NCI-H1930 (cell line): ENCODE data around the gene ZNF777.

Experiments used
- DNase-seq, 2 experiments: peaks; one replicate each; lab custom pipeline; 2025; lab: John Stamatoyannopoulos, UW

ZNF777 gene

DNA sequence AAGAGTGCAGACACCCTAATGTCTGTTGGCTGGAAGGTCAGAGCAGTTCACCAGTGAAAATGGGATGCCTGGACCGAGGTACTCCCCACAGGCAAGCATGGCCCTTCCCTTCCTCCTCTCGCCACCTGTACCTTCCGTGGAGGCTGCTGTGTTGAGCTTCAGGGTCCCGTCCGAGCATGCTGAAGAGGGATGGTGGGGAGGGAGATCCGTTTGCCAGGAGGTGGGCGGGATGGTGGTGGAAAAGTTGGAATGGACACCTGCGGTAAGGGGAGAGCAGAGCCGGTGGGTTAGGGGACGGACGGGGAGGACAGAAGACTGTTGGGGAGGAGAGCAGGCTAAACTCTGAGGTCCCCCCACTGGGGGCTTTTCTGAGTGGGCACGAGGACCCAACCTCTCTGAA lies 15.9 kb upstream of the ZNF777 start:
- no peak for DNase-seq

DNA sequence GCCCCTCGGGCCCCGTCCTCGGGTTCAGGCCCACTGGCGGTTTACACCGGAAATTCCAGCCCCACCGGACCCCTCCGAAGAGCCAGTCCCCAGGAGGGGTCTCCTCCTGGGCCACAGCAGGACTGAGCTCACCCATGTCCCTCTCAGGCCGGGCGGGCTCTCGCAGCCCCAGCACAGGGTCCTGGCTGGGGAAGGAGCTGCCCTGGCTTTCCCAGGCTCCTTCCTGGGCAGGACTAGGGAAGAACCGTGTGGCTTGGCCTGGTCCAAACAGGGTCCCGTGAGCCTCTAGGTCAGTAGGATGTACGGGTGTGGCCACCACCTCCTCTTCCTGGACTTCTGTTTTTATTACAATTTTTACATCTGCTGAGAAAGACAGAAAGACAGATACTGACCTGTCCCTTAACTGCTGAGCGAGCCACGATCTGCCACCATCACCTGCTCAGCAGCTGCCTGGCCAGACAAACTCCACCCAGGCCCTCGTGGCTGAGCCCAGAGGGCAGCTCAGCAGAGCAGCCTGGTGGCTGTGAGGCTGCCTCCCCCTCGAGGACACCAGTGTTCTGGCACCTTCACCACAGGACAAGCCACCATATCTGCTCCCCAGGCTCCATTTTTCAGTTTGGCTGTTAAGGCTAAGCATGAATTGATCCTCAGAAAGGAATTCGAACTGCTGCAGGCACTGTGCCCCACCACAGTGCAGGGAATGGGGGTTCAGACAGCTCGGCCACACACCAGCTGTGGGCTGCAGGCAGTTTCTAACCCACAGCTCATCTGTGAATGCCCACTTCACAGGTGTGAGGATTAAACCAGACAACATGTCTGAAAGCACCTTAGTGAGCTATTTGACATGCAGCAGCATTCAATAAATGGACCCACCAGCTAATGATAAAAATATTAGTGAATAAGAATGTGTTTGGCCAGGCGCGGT lies 14.5 kb upstream of the ZNF777 start:
- no peak for DNase-seq

DNA sequence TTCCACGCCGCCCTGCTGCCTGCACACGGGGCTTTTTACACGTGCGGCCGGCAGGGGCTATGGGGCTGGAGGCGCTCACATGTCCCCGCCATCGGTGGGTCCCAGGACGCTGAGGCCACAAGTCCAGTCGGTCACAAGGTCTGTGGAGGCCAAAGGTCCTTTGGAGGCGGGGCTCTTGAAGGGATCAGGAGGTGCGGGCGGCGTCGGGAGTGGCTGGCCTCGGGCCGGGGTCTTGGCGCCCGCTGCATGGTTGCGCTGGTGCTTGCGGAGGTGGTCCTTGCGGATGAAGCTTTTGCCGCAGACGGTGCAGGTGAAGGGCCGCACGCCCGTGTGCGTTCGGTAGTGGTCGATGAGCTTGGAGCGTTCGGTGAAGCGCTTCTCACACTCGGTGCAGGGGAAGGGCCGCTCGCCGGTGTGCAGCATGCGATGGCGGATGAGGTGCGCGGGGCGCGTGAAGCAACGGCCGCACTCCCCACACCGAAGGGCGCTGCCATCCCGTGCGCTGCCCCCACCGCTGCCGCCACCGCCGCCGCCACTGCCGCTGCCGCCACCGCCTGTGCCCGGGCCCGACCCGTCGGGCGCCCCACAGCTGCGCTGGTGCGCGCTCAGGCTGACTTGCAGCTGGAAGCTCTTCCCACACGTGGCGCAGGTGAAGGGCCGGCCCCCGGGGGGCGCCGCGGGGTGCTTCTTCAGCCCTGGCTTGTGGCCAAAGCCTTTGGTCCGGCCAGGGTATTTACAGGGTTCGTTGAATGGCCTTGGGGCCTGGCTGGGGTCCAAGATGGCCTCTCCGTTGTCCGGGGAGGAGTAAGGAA lies 13.7 kb upstream of the ZNF777 start:
- DNase-seq: no peak

DNA sequence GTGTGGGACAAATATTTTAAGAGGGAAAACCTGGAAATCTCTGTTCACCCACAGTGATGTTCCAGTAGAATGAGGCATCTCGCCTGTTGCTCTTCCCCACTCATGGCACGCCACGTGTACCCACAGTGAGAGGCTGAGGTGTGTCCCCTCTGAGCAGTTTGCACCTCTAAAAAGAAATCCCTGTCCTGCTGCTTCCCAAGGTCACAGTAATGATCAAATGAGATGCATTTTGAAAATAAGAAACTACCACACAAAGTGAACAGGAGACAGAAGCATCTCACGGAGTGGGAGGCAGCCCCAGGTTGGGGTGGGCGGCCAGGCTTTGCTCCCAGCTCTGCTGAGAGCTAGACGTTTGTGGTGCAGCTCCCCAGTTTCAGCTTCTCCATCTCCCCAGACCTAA lies 12.4 kb upstream of the ZNF777 start:
- no peak for DNase-seq

DNA sequence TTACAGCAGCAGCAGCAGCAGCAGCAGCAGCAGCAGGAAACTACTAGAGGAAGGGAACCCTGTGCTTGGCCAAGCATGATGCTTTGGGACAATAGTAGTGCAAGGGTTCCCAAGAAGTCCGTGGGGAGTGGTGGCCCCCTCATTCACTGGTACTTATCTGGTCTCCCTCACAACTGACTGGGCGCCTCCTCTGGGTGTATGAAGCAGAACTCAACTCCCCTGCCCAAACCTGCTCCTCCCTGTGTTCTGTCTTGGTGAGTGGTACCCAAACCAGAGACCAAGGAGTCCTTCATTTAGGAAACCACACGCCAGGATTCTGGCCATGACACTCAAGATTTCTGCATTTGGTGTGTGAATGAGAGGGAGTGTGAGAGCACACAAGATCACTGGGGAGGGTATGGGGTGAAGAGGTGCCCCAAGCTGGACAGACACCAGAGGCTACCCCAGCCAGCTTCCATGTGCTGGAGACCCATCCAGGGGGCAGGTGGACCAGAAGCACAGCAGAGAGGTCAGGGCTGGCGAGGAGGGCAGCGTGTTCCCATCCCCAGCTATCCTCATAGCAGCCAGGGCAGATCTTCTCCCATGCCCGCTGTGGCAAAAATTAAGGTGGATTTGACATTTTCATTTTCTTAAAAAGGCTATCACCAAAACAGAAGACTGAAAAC lies 10.6 kb upstream of the ZNF777 start:
- no peak for DNase-seq

DNA sequence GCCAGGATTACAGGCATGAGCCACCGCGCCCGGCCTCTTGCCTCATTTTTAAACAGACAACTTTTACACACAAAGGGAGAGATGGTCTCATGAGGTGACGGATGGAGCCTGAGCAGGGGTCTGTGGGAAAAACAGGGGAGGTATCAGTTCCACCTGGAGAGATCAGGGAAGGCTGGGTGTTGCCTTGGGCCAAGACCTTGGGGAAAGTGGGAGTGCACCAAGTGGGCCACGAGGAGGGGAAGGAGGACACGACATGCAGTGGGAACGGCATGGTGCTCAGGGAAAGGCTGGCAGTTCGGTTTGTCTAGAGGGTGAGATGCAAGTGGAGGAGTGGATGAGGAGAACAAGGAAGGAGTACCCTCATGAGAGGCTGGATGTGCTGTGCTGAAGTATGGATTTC lies 8.9 kb upstream of the ZNF777 start:
- DNase-seq: no peak

DNA sequence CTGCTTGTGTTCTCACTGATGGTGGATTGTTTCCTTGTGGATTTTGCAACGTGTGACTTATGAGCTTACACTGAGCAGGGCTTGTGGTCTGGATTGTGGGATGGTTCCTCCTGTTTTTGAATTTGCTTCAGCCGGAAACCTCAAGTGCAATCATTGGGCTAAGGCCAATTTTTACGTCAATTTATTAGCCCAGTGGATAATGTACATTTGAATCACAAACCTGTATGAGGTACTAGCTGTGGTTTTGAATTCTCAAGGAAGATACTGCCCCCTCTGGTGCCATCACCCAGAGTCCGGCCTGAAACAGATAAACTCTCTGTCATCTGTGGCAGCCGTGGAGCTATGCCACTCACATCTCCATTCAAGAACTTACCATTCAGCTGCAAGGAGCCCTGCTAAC lies 7.3 kb upstream of the ZNF777 start:
- no peak for DNase-seq

DNA sequence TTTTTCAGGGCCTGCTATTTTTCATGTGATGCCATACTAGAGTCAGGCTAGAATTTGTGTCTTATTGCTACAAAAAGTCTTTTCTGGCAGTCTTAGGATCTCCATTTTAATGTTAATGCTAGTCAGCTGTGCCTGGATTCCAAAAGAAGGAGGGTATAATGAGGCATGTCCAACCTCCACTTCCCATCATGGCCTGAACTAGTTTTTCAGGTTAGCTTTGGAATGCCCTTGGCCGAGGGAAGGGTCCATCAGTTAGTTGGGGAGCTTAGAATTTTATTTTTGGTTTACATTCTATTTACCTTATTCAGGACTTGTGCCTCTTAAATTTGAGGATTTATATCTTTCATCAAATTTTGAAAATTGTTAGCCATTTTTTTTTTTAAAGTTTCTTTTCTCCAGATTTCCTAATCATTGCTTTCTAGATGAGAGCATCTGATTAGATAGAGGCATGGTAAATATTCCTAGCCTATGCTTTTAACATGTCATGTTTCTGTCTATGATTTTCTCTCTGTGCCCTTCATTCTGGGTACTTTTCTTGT lies 6.5 kb upstream of the ZNF777 start:
- no peak for DNase-seq

DNA sequence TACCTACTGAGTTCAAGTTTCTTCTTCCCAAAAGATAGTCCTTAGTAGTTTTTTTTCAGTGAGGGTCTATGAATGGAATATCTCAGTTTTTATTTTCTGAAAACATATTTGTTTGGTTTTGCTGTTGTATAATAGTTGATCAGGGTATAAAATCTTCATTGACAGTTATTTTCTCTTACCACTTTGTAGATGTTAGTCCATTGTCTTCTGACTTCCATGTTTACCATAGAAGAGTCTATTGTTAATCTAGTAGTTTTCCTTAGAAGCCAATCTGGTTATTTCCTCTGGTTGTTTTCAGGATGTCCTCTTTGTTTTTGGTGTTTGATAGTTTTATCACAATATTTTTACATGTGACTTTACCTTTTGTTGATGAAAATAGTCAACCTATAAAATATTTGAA lies 5.5 kb upstream of the ZNF777 start:
- DNase-seq: no peak

DNA sequence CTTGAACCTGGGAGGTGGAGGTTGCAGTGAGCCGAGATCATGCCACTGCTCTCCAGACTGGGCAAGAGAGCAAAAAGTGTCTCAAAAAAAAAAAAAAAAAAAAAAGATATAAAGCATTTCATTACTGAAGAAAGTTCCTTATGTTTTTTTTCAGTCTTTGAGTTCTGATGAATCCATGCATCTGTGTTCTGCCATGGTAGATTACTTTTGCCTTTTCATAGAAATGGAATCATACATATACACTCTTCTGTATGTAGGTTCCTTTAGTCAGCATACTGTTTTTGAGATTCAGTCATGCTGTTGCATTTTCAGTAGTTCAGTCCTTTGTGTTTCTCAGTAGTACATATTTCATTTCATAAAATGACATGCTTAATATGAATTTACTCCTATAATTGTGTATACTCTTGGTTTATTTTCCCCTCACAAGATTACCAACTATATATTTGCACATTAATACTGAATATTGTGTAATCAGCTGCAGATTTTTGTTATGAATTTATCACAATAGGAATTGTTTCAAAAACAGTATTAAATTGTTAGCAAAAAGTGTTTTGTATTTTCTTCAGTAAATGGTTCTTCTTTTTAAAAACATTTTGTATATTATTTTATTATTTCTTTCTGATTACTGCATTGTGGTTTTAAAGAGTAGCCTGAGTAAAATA lies 2.8 kb upstream of the ZNF777 start:
- DNase-seq: no peak

DNA sequence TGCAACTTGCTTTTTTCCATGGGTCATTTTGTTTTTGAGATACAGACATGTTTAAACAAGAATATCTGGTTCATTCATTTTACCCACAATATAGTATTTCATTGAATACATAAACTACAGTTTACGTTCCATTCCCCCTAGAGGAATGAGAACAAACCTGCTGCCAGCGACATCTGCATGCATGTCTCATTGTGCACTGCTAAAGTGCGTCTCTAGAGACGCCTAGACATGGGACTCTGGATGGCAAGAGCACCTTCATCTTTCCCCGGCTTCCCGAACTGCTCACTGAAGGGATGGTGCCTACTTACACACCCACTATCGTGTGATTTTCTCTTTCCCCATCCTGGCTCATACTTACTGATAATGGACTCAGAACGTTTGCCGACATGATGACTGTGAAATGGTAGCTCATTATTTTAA lies 1.2 kb upstream of the ZNF777 start:
- DNase-seq: no peak

DNA sequence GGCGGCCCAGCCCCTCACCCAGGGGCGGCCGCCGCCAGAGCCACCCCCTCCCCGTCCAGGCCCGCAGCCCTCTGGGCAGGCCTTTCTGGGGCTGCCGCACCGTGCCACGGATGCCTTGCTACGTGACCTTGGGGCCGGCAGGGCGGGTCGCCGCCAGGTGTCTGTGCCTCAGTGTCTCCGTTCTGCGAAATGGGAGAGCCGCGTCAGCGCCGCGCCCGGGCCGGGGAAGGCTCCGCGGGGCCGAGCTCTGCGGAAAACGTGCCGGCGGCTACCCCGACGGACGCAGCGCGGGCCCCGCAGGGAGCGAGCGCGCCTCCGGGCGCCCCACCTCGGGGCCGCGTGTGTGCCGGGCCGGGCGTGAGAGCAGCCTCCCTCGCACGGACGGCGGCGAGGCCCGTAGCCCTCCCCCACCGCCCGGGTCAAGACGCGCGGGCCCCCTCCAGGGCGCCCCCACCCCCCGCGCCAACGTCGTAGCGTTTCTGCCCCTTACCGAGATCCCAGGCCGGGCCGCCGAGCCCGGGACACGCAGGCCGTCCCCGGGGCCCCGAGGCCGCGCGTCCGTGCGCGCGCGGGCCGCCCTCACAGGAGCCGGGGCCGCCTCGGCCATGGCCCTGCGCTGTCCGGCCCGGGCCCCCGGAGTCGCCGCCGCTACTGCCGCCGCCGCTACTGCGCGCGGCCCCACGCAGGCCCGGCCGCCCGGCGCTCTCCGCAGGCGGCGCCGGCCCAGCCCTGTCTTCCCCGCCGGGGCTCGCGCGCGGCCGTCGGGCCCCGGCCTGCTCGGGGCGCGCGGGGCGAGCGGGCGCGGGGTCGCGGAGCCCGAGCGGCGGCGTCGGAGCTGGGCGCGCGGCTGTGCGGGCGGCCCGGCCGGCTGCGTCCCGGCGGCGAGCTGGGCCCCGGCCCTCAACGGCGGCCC lies 1.1 kb downstream of the ZNF777 start:
- DNase-seq: no peak

DNA sequence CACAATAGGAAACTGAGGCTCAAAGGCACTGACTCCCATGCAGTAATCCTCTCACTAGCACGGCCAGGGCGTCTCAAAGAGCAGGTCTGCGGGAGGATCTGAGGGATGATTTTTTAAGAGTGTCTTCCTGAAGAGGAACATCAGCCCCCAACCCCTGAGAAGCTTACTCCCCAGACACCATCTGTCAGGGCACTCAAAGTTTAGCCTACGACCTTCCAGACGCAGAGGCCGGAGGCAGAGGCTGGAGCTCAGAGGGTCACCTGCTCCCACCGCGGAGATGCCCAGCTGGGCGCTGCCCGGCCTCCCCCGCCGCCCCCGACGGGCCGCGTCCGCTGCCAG lies 1.7 kb downstream of the ZNF777 start:
- no peak for DNase-seq

DNA sequence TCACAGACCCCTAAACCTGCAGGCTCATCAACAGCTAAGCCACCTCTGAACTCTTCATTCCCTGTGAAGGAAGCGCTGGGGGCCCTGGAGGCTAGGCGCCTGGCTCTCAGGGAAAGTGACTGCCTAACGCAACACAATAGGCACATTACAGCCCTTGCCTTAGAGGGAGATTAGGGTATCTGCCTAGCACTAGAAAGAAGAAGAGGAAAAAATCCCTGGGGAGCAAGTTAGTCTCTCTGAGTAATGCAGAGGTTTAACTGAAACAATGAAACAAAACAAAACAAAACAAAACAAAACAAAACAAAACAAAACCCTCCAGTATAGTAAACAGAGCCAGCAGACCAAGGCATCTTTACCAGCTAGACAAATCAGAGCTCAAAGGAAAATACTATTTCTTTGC lies 2.6 kb downstream of the ZNF777 start:
- no peak for DNase-seq

DNA sequence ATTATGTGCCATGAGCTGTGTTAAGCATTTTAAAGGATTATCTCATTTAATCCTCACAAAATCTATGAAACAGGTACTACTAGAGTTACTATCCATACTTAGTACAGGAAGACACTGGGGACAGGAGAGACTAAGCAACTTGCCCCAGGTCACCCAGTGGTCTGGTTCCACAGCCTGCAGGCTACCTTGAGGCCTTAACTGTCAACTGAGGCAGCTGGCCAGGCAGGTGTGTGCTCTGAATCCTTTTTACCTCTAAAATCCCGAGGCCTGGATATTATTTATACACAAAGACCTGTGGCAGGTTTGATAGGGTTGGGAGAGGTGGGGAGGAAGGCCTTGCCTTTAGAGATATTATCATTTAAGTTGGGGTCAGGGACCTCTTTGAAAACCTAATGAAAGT lies 3.1 kb downstream of the ZNF777 start:
- DNase-seq: no peak

DNA sequence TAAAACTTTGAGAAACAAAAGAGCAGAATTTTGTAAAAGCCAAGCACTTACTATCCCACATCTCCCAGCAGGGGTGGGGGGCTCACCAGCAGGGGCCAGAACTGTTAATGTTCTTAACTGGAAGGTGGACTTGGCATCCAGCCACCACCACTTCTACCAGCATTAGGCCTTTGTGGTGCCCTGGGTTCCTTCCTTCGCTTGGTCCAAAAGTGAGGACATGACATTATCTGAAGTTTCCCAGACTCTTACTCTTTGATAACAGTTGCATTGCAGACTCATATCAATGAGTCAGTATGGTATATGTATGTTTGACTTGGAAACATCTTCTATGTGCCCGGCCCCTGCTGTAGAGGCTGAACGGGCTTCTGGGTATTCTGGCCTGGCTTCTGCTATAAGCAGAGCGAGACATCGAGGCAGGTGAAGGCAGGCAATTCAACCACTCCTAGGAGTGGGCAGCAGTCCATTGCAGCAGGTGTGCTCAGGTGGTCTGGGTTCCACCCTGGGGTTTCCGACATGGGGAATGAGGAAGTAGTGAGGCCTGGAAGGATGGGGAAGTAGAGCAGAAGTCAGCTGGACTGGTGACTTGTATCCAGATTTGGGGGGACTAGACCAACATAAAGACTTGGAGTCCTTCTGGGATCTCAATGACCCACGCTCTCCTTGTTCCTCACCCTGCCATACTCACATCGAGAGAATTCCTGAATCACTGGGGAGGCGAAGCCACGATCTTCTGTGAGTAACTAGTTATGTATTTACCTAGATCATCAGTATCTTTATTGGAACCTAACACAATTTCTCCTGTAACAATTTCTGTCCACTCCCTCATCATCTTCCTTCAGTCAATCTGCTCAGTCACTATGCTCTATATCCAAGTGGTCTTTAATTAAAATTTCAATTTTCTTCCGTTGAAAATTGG lies 4.1 kb downstream of the ZNF777 start:
- DNase-seq: no peak

DNA sequence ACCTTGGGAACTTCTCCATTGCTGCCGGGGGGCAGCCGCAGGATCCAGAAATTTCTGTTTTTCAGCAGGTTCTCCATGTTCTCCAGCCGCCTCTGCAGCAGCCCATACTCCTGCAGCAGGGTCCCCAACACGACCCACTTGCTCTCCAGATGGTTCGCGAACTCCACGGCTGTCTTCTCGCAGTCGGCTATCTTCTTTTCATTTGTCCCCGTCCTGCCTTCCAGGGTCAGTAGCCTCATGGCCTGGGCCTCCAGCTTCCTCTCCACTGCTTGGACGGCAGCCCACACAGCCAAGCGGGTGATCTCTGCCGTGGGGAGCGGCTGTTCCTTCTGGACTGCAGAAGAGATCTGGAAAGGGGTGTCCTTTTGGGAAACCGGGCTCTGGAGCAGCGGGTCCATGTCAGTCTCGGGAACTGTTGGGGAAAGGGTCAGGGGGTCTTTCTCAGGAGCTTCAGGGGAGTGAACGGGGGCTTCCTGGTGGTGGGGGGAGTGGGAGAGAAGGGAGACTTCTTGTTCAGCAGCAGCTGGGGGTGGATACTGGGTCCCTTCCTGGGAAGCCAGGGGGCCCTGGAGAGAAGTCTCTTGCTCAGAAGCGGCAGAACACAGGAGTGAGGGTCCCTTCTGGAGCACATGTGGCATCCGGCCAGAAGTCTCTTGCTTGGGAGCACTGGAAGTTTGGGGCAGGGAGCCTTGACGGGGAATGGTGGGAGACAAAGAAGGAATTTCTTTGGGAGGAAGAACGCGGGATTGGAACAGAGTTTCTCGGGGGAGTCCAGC lies 5.5 kb downstream of the ZNF777 start:
- no peak for DNase-seq

DNA sequence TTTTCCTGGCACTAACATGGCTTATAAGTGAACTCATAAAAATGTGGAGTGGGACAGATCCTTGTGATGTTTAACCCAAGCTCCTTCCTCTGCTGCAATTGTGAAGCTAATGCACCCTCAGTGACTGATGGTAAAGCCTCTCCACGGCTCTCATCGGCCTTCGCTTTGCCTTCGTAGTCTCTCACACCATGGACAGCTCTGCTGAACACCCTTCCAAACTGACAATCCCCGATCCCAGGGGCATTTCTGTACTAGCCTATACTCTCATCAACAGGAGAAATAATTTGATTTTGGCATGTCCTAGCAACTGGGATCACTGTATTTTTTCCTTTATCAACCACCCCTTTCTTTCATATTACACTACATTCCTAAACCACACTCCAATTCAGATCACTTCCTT lies 6.1 kb downstream of the ZNF777 start:
- no peak for DNase-seq

DNA sequence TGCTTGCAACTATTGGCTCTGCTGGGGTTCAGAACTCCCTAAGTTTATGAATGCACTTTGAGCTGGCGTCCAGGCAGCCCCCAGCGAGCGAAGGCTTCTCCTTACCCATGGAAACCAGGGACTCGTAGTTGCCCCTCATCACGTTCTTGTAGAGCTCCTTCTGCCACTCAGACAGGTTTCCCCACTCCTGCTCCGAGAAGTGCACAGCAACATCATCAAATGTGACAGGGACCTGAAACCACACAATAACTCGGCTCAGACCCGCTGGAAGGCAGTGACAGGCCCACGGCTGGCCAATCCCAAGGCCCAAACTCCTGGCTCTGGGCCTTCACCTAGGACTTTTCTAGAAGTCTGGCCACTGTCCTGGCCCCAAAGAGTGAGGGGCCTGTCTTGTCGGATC lies 6.9 kb downstream of the ZNF777 start:
- DNase-seq: no peak
